HG03108 (cell line): ENCODE data around the gene ARHGAP11B.
A peak's percentile ranks its signal among the peaks of the same experiment; 100 is the strongest.
"Not testable (repeated sequence)": the region's sequence is repeated elsewhere in the genome, so short reads cannot be mapped to it uniquely, and the experiment has no call there.

Experiments used
- ATAC-seq: cut with Tn5 transposase; IDR thresholded peaks from one replicate; pipeline ENCODE4 v1.9.1; 2021; ENCODE audit warnings: moderate library complexity; ENCODE audit not compliant: unreplicated experiment

Gene ARHGAP11B

GRCh38 chr15:30625436-30626193, at the start of gene ARHGAP11B:
Gene ARHGAP11B (plus strand): TSS chr15:30626128.
- peak; percentile 89 for ATAC-seq

DNA sequence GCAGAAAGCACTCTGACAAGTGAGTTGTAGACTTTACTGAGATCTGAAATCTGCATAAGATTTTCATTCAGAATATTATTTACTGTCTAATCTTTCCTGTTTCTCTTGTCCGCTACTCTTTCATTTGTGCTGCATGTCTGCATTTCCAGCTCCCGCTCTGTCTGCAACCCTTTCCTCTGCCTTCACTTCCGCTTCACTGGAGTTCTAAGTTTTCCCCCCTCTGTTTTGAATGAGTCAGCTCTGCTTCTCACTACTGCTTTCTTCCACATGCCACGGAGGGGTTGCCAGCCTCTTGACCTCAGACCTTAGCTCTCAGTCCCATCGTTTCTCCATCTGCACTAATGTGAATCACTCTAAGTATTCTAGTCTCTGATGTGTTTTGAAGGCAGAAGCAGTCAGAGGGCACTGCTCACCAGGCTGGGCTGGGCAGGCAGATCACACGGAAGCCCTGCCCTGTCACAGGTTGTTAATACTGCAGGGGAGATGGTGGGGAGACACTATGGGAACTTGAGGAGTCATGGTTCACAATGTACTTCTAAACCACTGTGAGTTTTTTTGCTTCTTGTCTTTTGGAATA, 46.4 kb upstream of the ARHGAP11B start:
- ATAC-seq, result not testable (repeated sequence)

DNA sequence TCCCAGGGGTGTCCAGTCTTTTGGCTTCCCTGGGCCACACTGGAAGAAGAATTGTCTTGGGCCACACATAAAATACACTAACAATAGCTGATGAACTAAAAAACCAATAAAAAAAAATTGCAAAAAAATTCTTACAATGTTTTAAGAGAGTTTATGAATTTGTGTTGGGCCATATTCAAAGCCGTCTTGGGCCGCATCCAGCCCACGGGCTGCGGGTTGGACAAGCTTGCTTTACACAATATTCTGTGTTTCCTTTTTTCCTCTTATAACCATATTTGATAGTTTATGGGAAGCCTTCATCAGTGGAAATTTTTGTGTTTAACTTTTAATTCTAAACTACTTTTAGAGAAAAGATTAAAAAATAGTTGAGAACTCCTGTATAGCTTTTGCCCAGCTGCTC, 45.2 kb upstream of the ARHGAP11B start:
- not testable (repeated sequence) for ATAC-seq

DNA sequence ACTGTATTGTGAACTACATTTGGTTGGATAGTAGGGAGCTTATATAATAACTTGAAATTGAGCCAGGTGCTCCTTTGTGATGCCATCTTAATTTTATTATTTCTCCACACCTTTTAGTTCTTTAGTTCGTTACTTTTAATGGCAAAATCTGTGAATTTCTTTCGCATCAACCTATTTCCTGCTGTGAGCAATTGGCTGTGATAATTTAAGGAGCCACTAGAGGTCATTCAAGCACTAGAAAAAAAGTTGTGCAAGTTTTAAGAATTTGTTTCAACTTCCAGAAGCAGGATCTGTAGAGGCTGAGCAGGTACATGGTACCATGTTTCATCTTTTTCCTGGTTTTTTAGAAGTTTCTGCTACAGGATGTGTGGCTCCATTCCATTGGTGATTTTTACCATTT, 27.0 kb upstream of the ARHGAP11B start:
- ATAC-seq, result not testable (repeated sequence)

DNA sequence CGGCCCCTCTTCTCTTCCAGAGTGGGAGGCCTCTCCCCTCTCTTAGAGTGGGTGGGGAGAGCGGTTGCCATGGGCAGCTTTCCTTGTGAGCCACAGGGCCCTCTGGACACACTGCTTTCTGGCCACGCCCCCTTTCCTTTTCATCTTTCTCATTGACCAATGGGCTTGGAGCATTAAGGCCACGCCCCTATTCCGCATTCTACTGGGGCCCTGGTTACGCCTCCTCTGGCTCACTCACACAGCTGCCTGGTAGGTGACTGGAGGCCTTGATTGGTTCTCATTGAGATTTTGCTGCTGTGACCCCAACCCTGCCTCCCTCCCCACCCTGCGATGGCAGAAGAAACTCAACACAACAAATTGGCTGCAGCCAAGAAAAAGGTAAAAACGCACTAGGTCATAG, 22.1 kb upstream of the ARHGAP11B start, which contains the start of gene GOLGA8H:
Gene GOLGA8H (plus strand): TSS at position 233 of the 400 bp plus-strand sequence. CDS start 98 bp downstream, at position 331.
- not testable (repeated sequence) for ATAC-seq

DNA sequence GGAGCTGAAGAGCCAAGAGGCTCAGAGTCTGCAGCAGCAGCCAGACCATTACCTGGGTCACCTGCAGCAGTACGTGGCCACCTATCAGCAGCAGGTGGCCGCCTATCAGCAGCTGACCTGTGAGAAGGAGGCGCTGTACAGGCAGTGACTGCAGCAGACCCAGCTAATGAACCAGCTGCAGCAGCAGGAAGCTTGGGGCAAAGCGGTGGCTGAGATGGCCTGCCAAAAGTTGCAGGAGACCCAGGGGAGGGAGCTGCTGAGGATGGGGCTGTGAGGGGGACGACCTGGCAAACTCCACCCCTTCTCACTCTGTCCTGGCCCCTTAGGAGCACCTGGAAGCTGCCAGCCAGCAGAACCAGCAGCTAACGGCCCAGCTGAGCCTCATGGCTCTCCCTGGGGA, 13.7 kb upstream of the ARHGAP11B start:
- not testable (repeated sequence) for ATAC-seq

- ATAC-seq, result not testable (repeated sequence)
These were observed 4.6 kb upstream of the ARHGAP11B start for GRCh38 chr15:30621342-30621741.

- not testable (repeated sequence) for ATAC-seq
These were observed 252 bp downstream of the ARHGAP11B start for GRCh38 chr15:30626194-30626565.

DNA sequence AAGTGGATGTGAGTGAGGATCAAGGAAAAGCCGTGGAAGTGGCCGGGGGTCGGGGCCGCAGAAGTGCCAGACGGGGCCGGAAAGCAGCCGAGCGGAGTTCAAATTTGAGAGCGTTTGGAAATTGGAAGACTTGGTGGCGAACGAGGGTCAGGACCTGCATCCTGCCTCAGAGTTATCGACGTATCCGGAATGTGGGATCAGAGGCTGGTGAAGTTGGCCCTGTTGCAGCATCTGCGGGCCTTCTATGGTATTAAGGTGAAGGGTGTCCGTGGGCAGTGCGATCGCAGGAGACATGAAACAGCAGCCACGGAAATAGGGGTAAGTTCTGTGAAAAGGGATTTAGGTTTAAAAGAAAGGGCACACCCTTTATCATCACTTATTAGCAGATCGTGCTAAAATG, 704 bp downstream of the ARHGAP11B start:
- not testable (repeated sequence) for ATAC-seq

GRCh38 chr15:30650012-30650929, 24.3 kb downstream of the ARHGAP11B start:
- peak; percentile 83 for ATAC-seq

- not testable (repeated sequence) for ATAC-seq
These were observed 35.2 kb downstream of the ARHGAP11B start for GRCh38 chr15:30661154-30661553.

DNA sequence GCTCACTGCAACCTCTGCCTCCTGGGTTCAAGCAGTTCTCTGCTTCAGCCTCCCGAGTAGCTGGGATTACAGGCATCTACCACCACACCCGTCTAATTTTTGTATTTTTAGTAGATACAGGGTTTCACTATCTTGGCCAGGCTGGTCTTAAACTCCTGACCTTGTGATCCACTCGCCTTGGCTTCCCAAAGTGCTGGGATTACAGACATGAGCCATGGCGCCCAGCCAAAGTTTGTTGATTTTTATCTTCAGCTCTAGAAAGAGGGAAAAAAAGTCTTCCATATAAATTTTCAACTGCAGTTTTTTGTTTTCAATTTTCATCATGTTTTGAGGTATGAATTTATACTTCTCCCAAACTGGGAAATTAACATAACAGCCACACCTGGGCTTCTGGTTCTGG, 43.7 kb downstream of the ARHGAP11B start:
- ATAC-seq, result not testable (repeated sequence)

DNA sequence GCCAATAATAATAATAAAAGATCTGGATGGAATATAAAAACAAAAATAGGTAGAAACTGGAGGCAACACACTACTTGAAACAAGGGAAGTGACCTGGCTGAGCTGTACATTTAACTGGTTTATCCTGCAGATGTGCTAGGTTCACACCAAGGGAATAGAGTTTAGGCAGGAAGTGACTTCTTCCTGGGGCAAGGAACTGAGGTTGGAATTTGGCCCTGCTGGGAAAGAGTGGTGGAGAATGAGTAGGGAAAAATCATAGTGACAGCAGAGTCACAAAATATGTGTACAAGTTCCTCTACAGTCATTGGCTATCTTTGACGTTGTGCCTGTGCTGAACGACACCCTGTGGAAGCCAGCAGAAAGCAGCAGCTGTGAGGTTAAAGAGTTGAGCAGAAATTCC, 44.1 kb downstream of the ARHGAP11B start:
- ATAC-seq, result no peak

DNA sequence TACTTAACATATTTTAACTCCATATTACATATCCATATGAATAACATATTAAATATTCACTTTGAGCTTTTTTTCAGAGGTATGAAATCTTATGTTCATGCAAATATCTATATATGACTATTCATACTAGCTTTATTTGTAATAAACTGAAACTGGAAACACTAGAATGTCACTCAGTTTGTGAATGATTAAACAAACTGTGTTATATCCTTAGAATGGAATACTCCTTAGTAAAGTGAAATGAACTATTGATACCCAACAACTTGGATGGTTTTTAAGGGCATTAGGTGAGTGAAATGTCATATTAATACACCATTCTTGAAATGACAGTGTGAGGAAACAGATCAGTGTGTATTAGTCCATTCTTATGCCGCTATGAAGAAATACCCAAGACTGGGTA, 45.4 kb downstream of the ARHGAP11B start:
- no peak for ATAC-seq

GRCh38 chr15:30675126-30675525, 49.2 kb downstream of the ARHGAP11B start:
- no peak for ATAC-seq

DNA sequence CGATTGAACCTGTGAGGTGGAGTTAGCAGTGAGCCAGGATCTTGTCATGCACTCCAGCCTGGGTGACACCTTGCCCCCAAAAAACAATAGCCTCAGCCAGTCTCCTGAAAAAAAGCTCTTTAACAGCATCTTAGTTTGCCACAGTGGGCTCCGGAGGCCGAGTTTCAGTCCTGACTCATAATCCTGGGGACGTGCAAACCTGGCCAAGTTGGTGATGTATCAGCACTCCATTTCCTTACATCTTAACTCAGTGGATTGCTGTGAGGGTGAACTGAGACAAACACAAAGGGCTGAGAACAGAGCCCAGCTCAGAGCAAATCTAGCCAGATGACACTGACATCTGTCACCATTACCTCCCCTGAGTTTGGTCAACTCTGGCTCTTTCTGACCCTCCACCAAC, 50.0 kb downstream of the ARHGAP11B start:
- not testable (repeated sequence) for ATAC-seq

GRCh38 chr15:30680997-30681396, 55.1 kb downstream of the ARHGAP11B start:
- not testable (repeated sequence) for ATAC-seq

GRCh38 chr15:30685709-30686285, 59.9 kb downstream of the ARHGAP11B start:
- not testable (repeated sequence) for ATAC-seq

GRCh38 chr15:30686651-30687050, 60.7 kb downstream of the ARHGAP11B start:
- not testable (repeated sequence) for ATAC-seq
